NCI-H345 treated with DMSO at 0.1 percent for 48 hours (cell line): ENCODE measurements around the gene CFAP61.
"Not testable (repeated sequence)": the region's sequence is repeated elsewhere in the genome, so short reads cannot be mapped to it uniquely, and the experiment has no call there.

Experiments
- DNase-seq: peaks from one replicate; lab custom pipeline; 2025; ENCODE audit not compliant: unreplicated experiment; lab: John Stamatoyannopoulos, UW

Gene CFAP61

DNA sequence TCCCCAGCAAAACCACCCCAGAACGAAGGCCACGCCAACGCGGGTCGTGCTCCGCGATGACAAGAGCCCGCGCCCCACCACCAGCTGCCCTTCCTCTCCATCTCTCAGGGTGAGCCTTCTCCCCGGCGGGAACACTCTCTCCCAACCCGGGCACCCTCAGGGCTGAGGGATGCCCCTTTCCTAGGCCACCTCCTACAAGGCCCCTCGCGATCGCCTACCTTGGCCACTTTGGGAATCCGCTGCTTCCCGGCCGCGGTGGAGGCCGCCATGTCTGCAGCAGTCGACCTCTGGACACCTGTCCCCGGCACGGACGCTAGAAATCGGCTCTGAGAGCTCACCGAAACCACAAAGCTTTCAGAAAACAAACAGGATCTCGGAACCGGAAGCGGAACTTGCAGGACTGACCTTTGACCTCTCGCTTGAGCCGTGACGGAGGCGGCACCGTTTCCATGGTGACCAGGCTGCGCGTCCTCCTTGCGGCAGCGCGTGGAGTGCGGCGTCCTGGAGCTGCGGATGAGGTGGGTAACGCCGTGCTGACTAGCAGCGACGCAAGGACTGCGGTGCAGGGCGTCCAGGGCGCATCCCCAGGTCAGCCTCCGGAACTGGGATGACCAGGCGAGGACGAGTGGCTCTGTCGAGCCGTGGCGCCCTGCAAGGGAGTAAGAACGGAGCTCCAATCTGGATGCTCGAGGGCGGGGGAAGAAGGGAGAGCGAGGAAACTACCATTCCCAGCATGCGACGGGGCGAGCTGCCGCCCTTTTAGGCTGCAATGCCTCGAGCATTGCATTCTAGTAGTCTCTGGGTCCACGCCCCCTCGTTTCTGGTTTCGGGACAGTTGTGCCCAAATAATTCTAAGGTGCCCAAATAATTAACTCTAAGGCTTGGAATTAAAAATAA lies at the start of gene CFAP61, which contains the start of gene CRNKL1:
TSS of gene CFAP61 (plus strand) at position 459 of the 897 bp plus-strand sequence. CDS start 4,122 bp downstream, outside the sequence.
TSS of gene CRNKL1 (minus strand) at position 393 of the 897 bp plus-strand sequence. CDS start at position 269, 124 bp downstream.
- DNase-seq, result peak; percentile 98

GRCh38 chr20:20003031-20003954 lies 49.0 kb upstream of the CFAP61 start:
- no peak for DNase-seq

DNA sequence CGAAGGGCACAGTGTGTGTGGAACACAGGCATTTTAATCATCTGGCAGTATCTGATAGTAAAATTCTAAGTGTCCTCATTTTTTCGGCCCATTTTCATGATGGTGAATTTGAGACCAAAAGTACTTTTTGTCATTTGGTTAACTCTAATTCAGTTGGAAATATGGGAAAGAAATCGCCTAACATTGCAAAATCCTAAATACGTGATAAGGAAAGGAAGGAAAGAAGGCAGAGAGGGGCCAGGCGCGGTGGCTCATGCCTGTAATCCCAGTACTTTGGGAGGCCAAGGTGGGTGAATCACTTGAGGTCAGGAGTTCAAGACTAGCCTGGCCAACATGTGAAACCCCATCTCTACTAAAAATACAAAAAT lies 48.4 kb upstream of the CFAP61 start:
- DNase-seq, result not testable (repeated sequence)

- DNase-seq, result no peak
Observed at GRCh38 chr20:20005342-20005741, 47.0 kb upstream of the CFAP61 start.

DNA sequence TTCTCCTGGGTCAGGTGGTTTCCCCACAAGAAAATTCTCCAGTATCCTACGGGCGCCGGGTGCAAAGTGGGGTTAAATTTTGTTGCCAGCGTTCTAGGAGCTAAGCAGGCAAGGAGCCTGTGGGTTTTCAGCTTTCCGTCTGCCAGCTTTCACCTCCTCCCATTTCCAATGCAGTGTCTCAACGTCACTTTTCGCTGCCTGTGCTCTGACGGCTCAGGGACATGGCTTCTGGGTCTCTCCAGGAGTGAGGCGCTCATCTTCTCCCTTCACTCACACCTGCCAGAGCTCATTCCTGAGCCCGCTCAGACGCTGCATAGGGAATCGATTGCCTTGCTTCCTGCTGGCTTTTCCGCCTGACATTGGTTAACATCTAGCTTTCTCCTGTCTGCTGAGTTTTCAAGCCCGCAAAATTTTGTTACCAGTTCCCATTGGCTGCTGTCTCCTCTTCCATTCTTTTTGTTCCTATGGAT lies 42.5 kb upstream of the CFAP61 start:
- DNase-seq, result no peak

- no peak for DNase-seq
Observed at GRCh38 chr20:20010639-20011500, 41.5 kb upstream of the CFAP61 start.

DNA sequence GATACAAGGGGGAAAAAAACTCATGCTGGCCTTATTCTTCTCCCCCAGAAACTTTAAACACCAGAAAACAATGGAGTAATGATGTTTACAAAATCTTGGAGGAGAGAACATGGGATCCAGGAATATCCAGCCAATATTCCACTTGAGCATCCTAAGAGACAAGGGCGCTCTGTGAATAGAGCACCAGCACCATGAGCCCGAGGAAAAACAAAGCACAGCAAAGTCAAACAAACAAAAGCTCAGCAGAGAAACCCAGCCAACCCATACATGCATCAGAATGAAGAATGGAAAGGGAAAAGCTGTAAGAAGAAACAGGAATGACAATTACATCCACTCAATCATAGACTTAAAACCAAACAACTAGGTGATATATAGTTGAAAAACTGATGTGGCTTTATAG lies 39.8 kb upstream of the CFAP61 start:
- peak; percentile 11 for DNase-seq

DNA sequence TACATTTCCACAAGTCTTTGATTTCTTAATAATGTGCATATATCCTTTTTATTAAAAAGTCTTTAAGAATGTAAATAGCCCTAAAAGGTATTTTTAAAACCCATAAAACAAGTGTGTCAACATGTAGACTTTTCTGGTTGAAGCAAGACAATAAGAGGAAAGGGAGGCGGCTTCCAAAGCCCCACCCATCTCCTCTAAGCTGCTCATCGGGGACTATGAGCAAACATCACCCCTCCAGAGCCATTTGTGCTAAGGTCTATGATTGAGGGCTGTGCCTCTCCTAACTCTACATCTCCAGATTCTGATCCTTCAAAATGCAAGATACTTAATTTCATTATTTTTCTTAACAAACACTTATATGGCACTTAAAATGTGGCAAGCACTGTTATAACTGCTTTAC lies 37.7 kb upstream of the CFAP61 start:
- no peak for DNase-seq

- peak; percentile 92 for DNase-seq
Observed at GRCh38 chr20:20017001-20017843, 35.1 kb upstream of the CFAP61 start, which contains the start of gene NAA20. TSS of gene NAA20 (plus strand) at chr20:20017362. CDS start at chr20:20017397, 35 bp downstream.

GRCh38 chr20:20017844-20018185 lies 34.5 kb upstream of the CFAP61 start:
- no peak for DNase-seq

- no peak for DNase-seq
Observed at GRCh38 chr20:20018366-20018765, 34.0 kb upstream of the CFAP61 start.

DNA sequence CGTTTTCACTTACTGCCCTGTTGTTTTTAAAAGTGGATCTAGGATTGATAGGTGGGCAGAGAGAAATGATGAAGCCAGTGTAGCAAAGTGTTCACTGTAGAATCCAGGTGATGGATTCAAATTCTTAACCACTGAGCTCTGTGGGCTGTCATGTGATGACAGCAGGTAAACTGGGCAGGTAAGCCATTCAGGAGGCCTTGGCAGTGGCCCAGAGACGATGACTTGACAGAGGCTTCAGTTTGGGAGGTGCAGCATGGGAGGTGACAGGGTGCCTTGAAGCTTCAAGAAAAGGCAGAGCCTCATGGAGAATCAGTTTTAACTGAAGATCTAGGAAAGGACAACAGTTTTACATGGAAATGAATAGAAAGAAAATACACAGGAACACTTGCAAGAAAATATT lies 33.2 kb upstream of the CFAP61 start:
- DNase-seq, result no peak

GRCh38 chr20:20020908-20021307 lies 31.4 kb upstream of the CFAP61 start:
- DNase-seq, result no peak

DNA sequence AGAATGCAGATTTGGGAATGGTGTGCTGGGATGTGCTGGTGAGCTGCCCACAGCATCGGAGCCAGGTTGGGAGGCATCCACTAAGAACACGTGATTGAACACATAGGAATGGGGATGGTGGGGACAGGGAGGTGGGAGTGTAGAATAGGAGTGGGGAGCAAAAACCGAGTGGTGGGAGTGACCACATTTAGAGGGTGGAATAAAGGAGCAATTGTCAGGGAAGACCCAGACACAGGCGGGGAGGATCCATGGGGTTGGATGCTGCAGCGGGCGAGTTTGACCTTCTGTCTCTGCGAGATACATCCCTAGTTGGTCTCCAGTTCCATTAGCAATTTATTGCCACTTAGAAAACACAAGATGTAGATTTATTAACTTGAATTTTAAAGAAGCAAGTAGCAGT lies 30.5 kb upstream of the CFAP61 start:
- DNase-seq, result no peak

- no peak for DNase-seq
Observed at GRCh38 chr20:20022498-20022897, 29.8 kb upstream of the CFAP61 start.

DNA sequence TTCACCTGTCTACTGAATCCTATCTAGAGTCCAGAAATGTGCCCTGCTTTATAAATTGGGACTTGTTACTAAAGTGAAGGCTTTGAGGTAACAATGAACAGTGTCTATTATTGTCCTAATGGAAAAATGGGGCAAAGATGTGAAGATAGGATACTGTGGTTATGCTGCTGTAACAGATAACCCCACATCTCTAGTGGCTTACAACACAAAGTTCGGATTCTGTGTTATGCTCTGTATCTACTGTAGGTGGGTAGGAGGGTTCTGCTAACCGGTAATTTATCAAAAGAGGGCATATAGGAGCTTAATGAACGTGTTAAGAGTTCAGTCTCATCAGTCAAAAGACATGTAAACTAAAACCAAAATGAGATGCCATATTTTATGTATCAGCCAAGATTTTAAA lies 28.9 kb upstream of the CFAP61 start:
- no peak for DNase-seq

- no peak for DNase-seq
Observed at GRCh38 chr20:20024942-20025341, 27.4 kb upstream of the CFAP61 start.

DNA sequence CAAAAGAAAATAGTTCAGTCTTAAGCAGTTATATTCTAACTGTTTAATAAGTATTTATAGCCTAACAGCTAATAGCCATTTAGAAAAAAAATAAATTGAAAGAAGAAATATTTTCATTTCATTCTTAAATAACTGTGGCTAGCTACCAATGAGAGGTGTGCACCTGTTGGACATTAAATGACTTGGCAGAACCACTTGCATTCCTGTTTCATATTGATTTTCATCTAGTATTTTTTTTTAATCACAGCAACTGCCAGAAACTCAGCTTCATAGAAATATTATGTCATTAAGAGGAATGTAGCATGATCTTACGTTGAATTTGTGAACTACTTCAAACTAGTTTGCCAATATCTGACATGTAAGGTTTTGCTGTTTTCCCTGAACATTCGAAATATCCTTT lies 25.0 kb upstream of the CFAP61 start:
- DNase-seq, result no peak

GRCh38 chr20:20031790-20032189 lies 20.5 kb upstream of the CFAP61 start:
- no peak for DNase-seq

GRCh38 chr20:20034486-20034885 lies 17.8 kb upstream of the CFAP61 start:
- no peak for DNase-seq
